ENCODE measurements around the gene ZNF793. TPM values are rescaled to one million over a fixed set of nuclear protein-coding genes. Genes with fewer than 3 reads are reported as not detected.
A peak's percentile ranks its signal among the peaks of the same experiment; 100 is the strongest.

Gene ZNF793
- total and polyA plus RNA-seq, 9 of the 15 experiments (the other 6 are each of a cell fraction or from before 2014, with no cell fraction given), result 0.02 to 0.04 (median 0.03) TPM; not detected in 6

GRCh38 chr19:37466798-37467607 lies 39.7 kb upstream of the ZNF793 start, which contains the start of gene ZNF569 (continued):
- TF ChIP-seq, protein P1, sequence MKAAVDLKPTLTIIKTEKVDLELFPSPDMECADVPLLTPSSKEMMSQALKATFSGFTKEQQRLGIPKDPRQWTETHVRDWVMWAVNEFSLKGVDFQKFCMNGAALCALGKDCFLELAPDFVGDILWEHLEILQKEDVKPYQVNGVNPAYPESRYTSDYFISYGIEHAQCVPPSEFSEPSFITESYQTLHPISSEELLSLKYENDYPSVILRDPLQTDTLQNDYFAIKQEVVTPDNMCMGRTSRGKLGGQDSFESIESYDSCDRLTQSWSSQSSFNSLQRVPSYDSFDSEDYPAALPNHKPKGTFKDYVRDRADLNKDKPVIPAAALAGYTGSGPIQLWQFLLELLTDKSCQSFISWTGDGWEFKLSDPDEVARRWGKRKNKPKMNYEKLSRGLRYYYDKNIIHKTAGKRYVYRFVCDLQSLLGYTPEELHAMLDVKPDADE (conservative IDR thresholded peaks at IDR 0.05; ENCODE audit: control insufficient read depth, low read depth, low read length), result 0 out of 2 replicates have a peak, but pooled peaks have one; percentile 31
- no peak for TF ChIP-seq STAT5A (IDR thresholded peaks at IDR 0.05; ENCODE audit: borderline replicate concordance, low read length)
- TF ChIP-seq TCF3 (CRISPR knock-in tag; IDR thresholded peaks at IDR 0.05), result no peak
- peak; percentile 15 for TF ChIP-seq KDM5B (IDR thresholded peaks at IDR 0.05; ENCODE audit: insufficient replicate concordance, low read depth, low read length)
- no peak for TF ChIP-seq OTX1 (CRISPR knock-in tag; IDR thresholded peaks at IDR 0.05)
- TF ChIP-seq PPARD (CRISPR knock-in tag; IDR thresholded peaks at IDR 0.05), result no peak
- no peak for TF ChIP-seq ESRRB (CRISPR knock-in tag; IDR thresholded peaks at IDR 0.05; ENCODE audit: borderline replicate concordance)
- TF ChIP-seq, protein P2, sequence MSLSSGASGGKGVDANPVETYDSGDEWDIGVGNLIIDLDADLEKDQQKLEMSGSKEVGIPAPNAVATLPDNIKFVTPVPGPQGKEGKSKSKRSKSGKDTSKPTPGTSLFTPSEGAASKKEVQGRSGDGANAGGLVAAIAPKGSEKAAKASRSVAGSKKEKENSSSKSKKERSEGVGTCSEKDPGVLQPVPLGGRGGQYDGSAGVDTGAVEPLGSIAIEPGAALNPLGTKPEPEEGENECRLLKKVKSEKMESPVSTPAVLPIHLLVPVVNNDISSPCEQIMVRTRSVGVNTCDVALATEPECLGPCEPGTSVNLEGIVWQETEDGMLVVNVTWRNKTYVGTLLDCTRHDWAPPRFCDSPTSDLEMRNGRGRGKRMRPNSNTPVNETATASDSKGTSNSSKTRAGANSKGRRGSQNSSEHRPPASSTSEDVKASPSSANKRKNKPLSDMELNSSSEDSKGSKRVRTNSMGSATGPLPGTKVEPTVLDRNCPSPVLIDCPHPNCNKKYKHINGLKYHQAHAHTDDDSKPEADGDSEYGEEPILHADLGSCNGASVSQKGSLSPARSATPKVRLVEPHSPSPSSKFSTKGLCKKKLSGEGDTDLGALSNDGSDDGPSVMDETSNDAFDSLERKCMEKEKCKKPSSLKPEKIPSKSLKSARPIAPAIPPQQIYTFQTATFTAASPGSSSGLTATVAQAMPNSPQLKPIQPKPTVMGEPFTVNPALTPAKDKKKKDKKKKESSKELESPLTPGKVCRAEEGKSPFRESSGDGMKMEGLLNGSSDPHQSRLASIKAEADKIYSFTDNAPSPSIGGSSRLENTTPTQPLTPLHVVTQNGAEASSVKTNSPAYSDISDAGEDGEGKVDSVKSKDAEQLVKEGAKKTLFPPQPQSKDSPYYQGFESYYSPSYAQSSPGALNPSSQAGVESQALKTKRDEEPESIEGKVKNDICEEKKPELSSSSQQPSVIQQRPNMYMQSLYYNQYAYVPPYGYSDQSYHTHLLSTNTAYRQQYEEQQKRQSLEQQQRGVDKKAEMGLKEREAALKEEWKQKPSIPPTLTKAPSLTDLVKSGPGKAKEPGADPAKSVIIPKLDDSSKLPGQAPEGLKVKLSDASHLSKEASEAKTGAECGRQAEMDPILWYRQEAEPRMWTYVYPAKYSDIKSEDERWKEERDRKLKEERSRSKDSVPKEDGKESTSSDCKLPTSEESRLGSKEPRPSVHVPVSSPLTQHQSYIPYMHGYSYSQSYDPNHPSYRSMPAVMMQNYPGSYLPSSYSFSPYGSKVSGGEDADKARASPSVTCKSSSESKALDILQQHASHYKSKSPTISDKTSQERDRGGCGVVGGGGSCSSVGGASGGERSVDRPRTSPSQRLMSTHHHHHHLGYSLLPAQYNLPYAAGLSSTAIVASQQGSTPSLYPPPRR (CRISPR knock-in tag; IDR thresholded peaks at IDR 0.05; ENCODE audit: borderline replicate concordance), result no peak
- TF ChIP-seq PYGO2 (tag; IDR thresholded peaks at IDR 0.05), result no peak
- no peak for TF ChIP-seq SMARCB1 (IDR thresholded peaks at IDR 0.05; ENCODE audit: insufficient read length, low read depth)
- TF ChIP-seq ZNF217 (CRISPR knock-in tag; IDR thresholded peaks at IDR 0.05), result no peak
- TF ChIP-seq ZNF23 (CRISPR knock-in tag; IDR thresholded peaks at IDR 0.05), result no peak

All from K562 (cell line).